ENCODE results near the gene YAP1.

The YAP1 gene

GRCh38 chr11:102071497-102072472, 38.5 kb upstream of the YAP1 start:
- H3K27ac ChIP-seq (ENCODE audit: extremely low read depth, low read depth, low read length) = no peak overlapping the region
- ChIA-PET CTCF (interaction anchor here (0.6 to 0.7 kb wide), 3 partner anchors 82 to 541 kb away, joined by 3 to 4 read pairs (median 3); no protein-coding TSS in a partner anchor), POLR2A (no interaction called here)
- H3K36me3 ChIP-seq (ENCODE audit: control insufficient read depth in 2 of 2, insufficient read depth in 1 of 2, low read length in 2 of 2) = no peaks in the 10 kb centered on the region
- H3K4me3 ChIP-seq (ENCODE audit: low read depth, low read length) = no peak overlapping the region
- H3K4me1 ChIP-seq (ENCODE audit: control insufficient read depth, insufficient read depth, low read length) = no peaks in the 10 kb centered on the region
- TF ChIP-seq ZNF391 (tag by site-specific recombination; IDR thresholded peaks at IDR 0.05; ENCODE audit: borderline replicate concordance, low read depth) (no peak), SETDB1 (IDR thresholded peaks at IDR 0.05; ENCODE audit: insufficient read length, low read length) (peak; percentile 99), IKZF3 (tag by site-specific recombination; IDR thresholded peaks at IDR 0.05) (no peak), ZNF521 (tag by site-specific recombination; IDR thresholded peaks at IDR 0.05) (no peak), GFI1B (tag by site-specific recombination; IDR thresholded peaks at IDR 0.05) (no peak), TRIM28 (IDR thresholded peaks at IDR 0.05; ENCODE audit: borderline replicate concordance, low read length) (peak; percentile 94)
- no peaks in the 10 kb centered on the region for H3K9me3 ChIP-seq (ENCODE audit: control insufficient read depth, insufficient read depth, low read depth, low read length)

- CTCF ChIA-PET = no interaction called here
- H3K27ac ChIP-seq (ENCODE audit: extremely low read depth, low read depth, low read length) = no peak overlapping the region
- H3K4me3 ChIP-seq (ENCODE audit: low read depth, low read length) = no peak overlapping the region
- H3K36me3 ChIP-seq (ENCODE audit: control insufficient read depth in 2 of 2, insufficient read depth in 1 of 2, low read length in 2 of 2) = no peaks in the 10 kb centered on the region
- no peaks in the 10 kb centered on the region for H3K9me3 ChIP-seq (ENCODE audit: control insufficient read depth, insufficient read depth, low read depth, low read length)
- POLR2A ChIA-PET = no interaction called here
- TF ChIP-seq ZNF777 (tag by site-specific recombination; IDR thresholded peaks at IDR 0.05; ENCODE audit: borderline replicate concordance) = no peak
- TF ChIP-seq ZNF140 (tag by site-specific recombination; IDR thresholded peaks at IDR 0.05) = no peak
- no peak for TF ChIP-seq HOXD13 (CRISPR knock-in tag; IDR thresholded peaks at IDR 0.05; ENCODE audit: borderline replicate concordance)
- no peak for TF ChIP-seq ZNF16 (tag by site-specific recombination; IDR thresholded peaks at IDR 0.05; ENCODE audit: low read depth)
- no peak for TF ChIP-seq SP7 (tag by site-specific recombination; IDR thresholded peaks at IDR 0.05)
- no peak for TF ChIP-seq ZSCAN30 (tag by site-specific recombination; IDR thresholded peaks at IDR 0.05)
- no peak for TF ChIP-seq ZNF350 (tag by site-specific recombination; IDR thresholded peaks at IDR 0.05)
- no peak for TF ChIP-seq ZNF324 (tag by site-specific recombination; IDR thresholded peaks at IDR 0.05)
- no peak for TF ChIP-seq ZNF785 (tag by site-specific recombination; IDR thresholded peaks at IDR 0.05)
- no peak for TF ChIP-seq ZNF626 (tag by site-specific recombination; IDR thresholded peaks at IDR 0.05)
- TF ChIP-seq ZBTB7A (tag by site-specific recombination; IDR thresholded peaks at IDR 0.05; ENCODE audit: low read depth) = no peak
- no peaks in the 10 kb centered on the region for H3K4me1 ChIP-seq (ENCODE audit: control insufficient read depth, insufficient read depth, low read length)
These were observed 37.0 kb upstream of the YAP1 start for GRCh38 chr11:102073253-102073652.

GRCh38 chr11:102079625-102080024, 30.6 kb upstream of the YAP1 start:
- Histone ChIP-seq H3K9me3 (ENCODE audit: control insufficient read depth, insufficient read depth, low read depth, low read length) (no peaks in the 10 kb centered on the region), H3K4me3 (ENCODE audit: low read depth, low read length) (no peak overlapping the region), H3K4me1 (ENCODE audit: control insufficient read depth, insufficient read depth, low read length) (no peaks in the 10 kb centered on the region), H3K27ac (ENCODE audit: extremely low read depth, low read depth, low read length) (no peak overlapping the region), H3K36me3 (ENCODE audit: control insufficient read depth in 2 of 2, insufficient read depth in 1 of 2, low read length in 2 of 2) (no peaks in the 10 kb centered on the region)
- ChIA-PET CTCF (interaction anchor here (0.6 kb wide), 1 partner anchor 262 kb away, joined by 4 read pairs; no protein-coding TSS in a partner anchor), POLR2A (no interaction called here)
- TF ChIP-seq KLF10 (tag by site-specific recombination; IDR thresholded peaks at IDR 0.05) (no peak), OSR2 (tag by site-specific recombination; IDR thresholded peaks at IDR 0.05) (no peak), ZNF2 (tag by site-specific recombination; IDR thresholded peaks at IDR 0.05) (no peak), ZNF701 (tag by site-specific recombination; IDR thresholded peaks at IDR 0.05) (no peak), ZNF311 (tag by site-specific recombination; IDR thresholded peaks at IDR 0.05; ENCODE audit: borderline replicate concordance) (no peak), ZNF530 (tag by site-specific recombination; IDR thresholded peaks at IDR 0.05; ENCODE audit: low read depth) (no peak), HOXA7 (CRISPR knock-in tag; IDR thresholded peaks at IDR 0.05; ENCODE audit: borderline replicate concordance) (no peak), ZNF350 (tag by site-specific recombination; IDR thresholded peaks at IDR 0.05) (no peak), ZBTB44 (tag by site-specific recombination; IDR thresholded peaks at IDR 0.05) (no peak), ZNF202 (tag by site-specific recombination; IDR thresholded peaks at IDR 0.05; ENCODE audit: borderline replicate concordance) (no peak), ZSCAN5A (tag by site-specific recombination; IDR thresholded peaks at IDR 0.05) (no peak), ZNF473 (tag by site-specific recombination; IDR thresholded peaks at IDR 0.05) (no peak), ZNF561 (tag by site-specific recombination; IDR thresholded peaks at IDR 0.05; ENCODE audit: borderline replicate concordance) (no peak), ZNF707 (tag by site-specific recombination; IDR thresholded peaks at IDR 0.05) (no peak), ZNF366 (tag by site-specific recombination; conservative IDR thresholded peaks at IDR 0.05) (no peak)

Measured in HEK293 (cell line).